Activated B cell treated with CpG ODN at 0.5 μM for 24 hours (primary cell): ENCODE results near the gene PLIN1. TPM values are rescaled to one million over a fixed set of nuclear protein-coding genes. Genes with fewer than 3 reads are reported as not detected.

Source experiments
- ATAC-seq: fragments of 200-7000 bp; cut with Tn5 transposase; one replicate; pipeline ENCODE4 v1.10.0; 2021; ENCODE audit warnings: low read depth, mild to moderate bottlenecking, moderate library complexity
- CTCF ChIA-PET: fragments of 350-600 bp; sonication (Branson Sonifier 250); formaldehyde crosslinking; loops from one replicate; lab custom pipeline; 2021; ENCODE audit warnings: antibody characterized with exemption; lab: Charles Lee
- POLR2A ChIA-PET: fragments of 350-600 bp; sonication (Branson Sonifier 250); formaldehyde crosslinking; loops from one replicate; lab custom pipeline; 2021; ENCODE audit warnings: antibody characterized with exemption; lab: Charles Lee
- DNase-seq: peaks from one replicate; pipeline ENCODE4 v3.0.0; 2022
- H3K27ac Mint-ChIP-seq: one replicate; pipeline ENCODE4 v1.8.0; 2020; ENCODE audit warnings: mixed read lengths
- H3K27me3 Mint-ChIP-seq: one replicate; pipeline ENCODE4 v1.8.0; 2021; ENCODE audit warnings: mixed read lengths
- H3K36me3 Mint-ChIP-seq: one replicate; pipeline ENCODE4 v1.8.0; 2021; ENCODE audit warnings: low read depth, mixed read lengths
- H3K4me1 Mint-ChIP-seq: one replicate; pipeline ENCODE4 v1.8.0; 2021; ENCODE audit warnings: mixed read lengths
- H3K4me3 Mint-ChIP-seq: one replicate; pipeline ENCODE4 v1.8.0; 2020; ENCODE audit warnings: mild to moderate bottlenecking, mixed read lengths
- H3K9me3 Mint-ChIP-seq: one replicate; pipeline ENCODE4 v1.8.0; 2020; ENCODE audit warnings: mixed read lengths
- CTCF ChIP-seq: fragments of 200-600 bp; IDR thresholded peaks from one replicate; pipeline ENCODE4 v1.8.0; 2022; ENCODE audit warnings: antibody characterized with exemption, mild to moderate bottlenecking
- intact Hi-C: fragments of 100-400 bp; cut with micrococcal nuclease; formaldehyde crosslinking; loops from one replicate; pipeline ENCODE4 v1.15.1; 2024
- total RNA-seq: library from RNA; stranded (reverse); gene quantifications from 2 replicates; pipeline ENCODE4 v1.2.3, GENCODE V29; 2022

Gene PLIN1
- total RNA-seq, 1 donor from 2014 or later = 0.27 TPM

- no peak for ATAC-seq
- H3K36me3 Mint-ChIP-seq = no peaks in the 10 kb centered on the region
Measured at GRCh38 chr15:89669309-89669865, 9.8 kb downstream of the PLIN1 start.

GRCh38 chr15:89668171-89668570, 11.0 kb downstream of the PLIN1 start:
- H3K9me3 Mint-ChIP-seq = no peaks in the 10 kb centered on the region
- H3K36me3 Mint-ChIP-seq = no peaks in the 10 kb centered on the region
- ATAC-seq (no peak), DNase-seq (no peak)
- peaks cover 24% of the 10 kb centered on the region for H3K27me3 Mint-ChIP-seq
- no peaks in the 10 kb centered on the region for H3K4me1 Mint-ChIP-seq
- H3K27ac Mint-ChIP-seq = no peak overlapping the region
- intact Hi-C loops = no loop called here
- TF ChIP-seq CTCF = no peak
- ChIA-PET POLR2A (no interaction called here), CTCF (no interaction called here)
- H3K4me3 Mint-ChIP-seq = no peak overlapping the region

More at GRCh38 chr15:89669309-89669865, 9.8 kb downstream of the PLIN1 start:
- H3K9me3 Mint-ChIP-seq = no peaks in the 10 kb centered on the region
- intact Hi-C loops = no loop called here
- no peaks in the 10 kb centered on the region for H3K4me1 Mint-ChIP-seq
- no peak for DNase-seq
- ChIA-PET POLR2A (no interaction called here), CTCF (no interaction called here)
- H3K4me3 Mint-ChIP-seq = no peak overlapping the region
- TF ChIP-seq CTCF = no peak
- no peak overlapping the region for H3K27ac Mint-ChIP-seq
- H3K27me3 Mint-ChIP-seq = peaks cover 19% of the 10 kb centered on the region

GRCh38 chr15:89667706-89667960, 11.5 kb downstream of the PLIN1 start:
- no peaks in the 10 kb centered on the region for H3K9me3 Mint-ChIP-seq
- no peak for TF ChIP-seq CTCF
- H3K4me1 Mint-ChIP-seq = no peaks in the 10 kb centered on the region
- H3K4me3 Mint-ChIP-seq = no peak overlapping the region
- ChIA-PET POLR2A (no interaction called here), CTCF (no interaction called here)
- ATAC-seq (no peak), DNase-seq (no peak)
- H3K36me3 Mint-ChIP-seq = no peaks in the 10 kb centered on the region
- H3K27me3 Mint-ChIP-seq = peaks cover 27% of the 10 kb centered on the region
- intact Hi-C loops = no loop called here
- no peak overlapping the region for H3K27ac Mint-ChIP-seq

- DNase-seq (no peak), ATAC-seq (no peak)
- TF ChIP-seq CTCF = no peak
- Mint-ChIP-seq H3K27ac (no peak overlapping the region), H3K27me3 (peaks cover 32% of the 10 kb centered on the region), H3K4me3 (no peak overlapping the region), H3K9me3 (no peaks in the 10 kb centered on the region), H3K4me1 (no peaks in the 10 kb centered on the region), H3K36me3 (no peaks in the 10 kb centered on the region)
- POLR2A ChIA-PET = no interaction called here
- CTCF ChIA-PET = no interaction called here
- intact Hi-C loops = no loop called here
Measured at GRCh38 chr15:89666858-89667705, 12.1 kb downstream of the PLIN1 start.

GRCh38 chr15:89666184-89666857, 12.8 kb downstream of the PLIN1 start:
- Mint-ChIP-seq H3K9me3 (no peaks in the 10 kb centered on the region), H3K36me3 (no peaks in the 10 kb centered on the region), H3K4me3 (no peak overlapping the region), H3K4me1 (no peaks in the 10 kb centered on the region), H3K27me3 (peaks cover 34% of the 10 kb centered on the region), H3K27ac (no peak overlapping the region)
- ChIA-PET CTCF (no interaction called here), POLR2A (no interaction called here)
- intact Hi-C loops = no loop called here
- ATAC-seq (no peak), DNase-seq (no peak)
- no peak for TF ChIP-seq CTCF
